GM20431 (cell line): ENCODE data around the gene LSAMP.
"Not testable (repeated sequence)": the region's sequence is repeated elsewhere in the genome, so short reads cannot be mapped to it uniquely, and the experiment has no call there.

Experiments
- in situ Hi-C: fragments of 300-500 bp; cut with MseI, MboI; formaldehyde crosslinking; loops from one replicate; pipeline ENCODE4 v1.15.0; 2020; ENCODE audit warnings: low sequenced_read_pairs; ENCODE audit not compliant: unreplicated experiment

LSAMP gene

GRCh38 chr3:116254541-116254940 is 190.7 kb downstream of the LSAMP start:
- in situ Hi-C loops = no loop called here

- in situ Hi-C loops = no loop called here
Observed at GRCh38 chr3:116253511-116253910, 191.8 kb downstream of the LSAMP start.

- in situ Hi-C loops = no loop called here
Observed at GRCh38 chr3:116247605-116248004, 197.7 kb downstream of the LSAMP start.

- in situ Hi-C loops = no loop called here
Observed at GRCh38 chr3:116246406-116246980, 198.8 kb downstream of the LSAMP start.

- in situ Hi-C loops = no loop called here
Observed at GRCh38 chr3:116242825-116243224, 202.5 kb downstream of the LSAMP start.

- in situ Hi-C loops = no loop called here
Observed at GRCh38 chr3:116241677-116242076, 203.6 kb downstream of the LSAMP start.

- in situ Hi-C loops = no loop called here
Observed at GRCh38 chr3:116240261-116240660, 205.0 kb downstream of the LSAMP start.

- in situ Hi-C loops = no loop called here
Observed at GRCh38 chr3:116238846-116239565, 206.3 kb downstream of the LSAMP start.

- in situ Hi-C loops = no loop called here
Observed at GRCh38 chr3:116233711-116234357, 211.5 kb downstream of the LSAMP start.

- in situ Hi-C loops = no loop called here
Observed at GRCh38 chr3:116230431-116231020, 214.8 kb downstream of the LSAMP start.

- in situ Hi-C loops = no loop called here
Observed at GRCh38 chr3:116226266-116226665, 219.0 kb downstream of the LSAMP start.

- in situ Hi-C loops = no loop called here
Observed at GRCh38 chr3:116216761-116217160, 228.5 kb downstream of the LSAMP start.

- in situ Hi-C loops = no loop called here
Observed at GRCh38 chr3:116211901-116212300, 233.4 kb downstream of the LSAMP start.

- in situ Hi-C loops = not testable (repeated sequence)
Observed at GRCh38 chr3:116208830-116209229, 236.5 kb downstream of the LSAMP start.

- in situ Hi-C loops = no loop called here
Observed at GRCh38 chr3:116200956-116201690, 244.2 kb downstream of the LSAMP start.

- in situ Hi-C loops = no loop called here
Observed at GRCh38 chr3:116199063-116199462, 246.2 kb downstream of the LSAMP start.

GRCh38 chr3:116198087-116198486 is 247.2 kb downstream of the LSAMP start:
- in situ Hi-C loops = no loop called here

- in situ Hi-C loops = no loop called here
Observed at GRCh38 chr3:116192464-116192863, 252.8 kb downstream of the LSAMP start.

- in situ Hi-C loops = no loop called here
Observed at GRCh38 chr3:116191409-116191808, 253.9 kb downstream of the LSAMP start.

GRCh38 chr3:116190095-116190494 is 255.2 kb downstream of the LSAMP start:
- in situ Hi-C loops = no loop called here
